Measurements from ENCODE around the gene GMPPA. TPM values are rescaled to one million over a fixed set of nuclear protein-coding genes. Genes with fewer than 3 reads are reported as not detected.

Gene GMPPA
- polyA plus RNA-seq, 2 of the 4 experiments (the other 2 are of a cell fraction), result 36.2 to 46.2 TPM

- TF ChIP-seq CBX2 (IDR thresholded peaks at IDR 0.05; ENCODE audit: borderline replicate concordance, low read depth) (no peak), JUN (IDR thresholded peaks at IDR 0.05) (no peak)
Measured at GRCh38 chr2:219493086-219493485, 5.6 kb upstream of the GMPPA start (continued).

GRCh38 chr2:219494952-219495530 is 3.6 kb upstream of the GMPPA start:
- no peak overlapping the region for H3K4me3 ChIP-seq
- H3K4me1 ChIP-seq, result peaks cover 21% of the 10 kb centered on the region; the same call in 2 of the 3 replicates
- 4% methylated on average over 10 of the region's 10 CpGs for WGBS (ENCODE audit: missing lambda C conversion rate)
- no peaks in the 10 kb centered on the region for H3K9me3 ChIP-seq
- H3K27ac ChIP-seq, result no peak overlapping the region
- FAIRE-seq (no peak), DNase-seq (ENCODE audit: low read depth in 1 of 2, low spot score in 1 of 2) (no peak), ATAC-seq (no peak)
- CTCF ChIA-PET, result interaction anchor here (0.7 to 89.4 kb wide), 11 partner anchors 11 to 470 kb away, joined by 3 to 3291 read pairs (median 5); partner anchors contain the start of genes ASIC4, CHPF, GMPPA and SPEG
- POLR2A ChIA-PET, result no interaction called here
- no peak for TF ChIP-seq POLR2A (IDR thresholded peaks at IDR 0.05; ENCODE audit: low read length)
- TF ChIP-seq ZNF302 (CRISPR knock-in tag; IDR thresholded peaks at IDR 0.05), result no peak
- TF ChIP-seq TFCP2L1 (CRISPR knock-in tag; IDR thresholded peaks at IDR 0.05), result no peak
- TF ChIP-seq FOSL2 (IDR thresholded peaks at IDR 0.05), result no peak
- TF ChIP-seq FOSL2 (CRISPR knock-in tag; IDR thresholded peaks at IDR 0.05), result no peak
- no peak for TF ChIP-seq PBX3 (IDR thresholded peaks at IDR 0.05)
- TF ChIP-seq RCOR1 (IDR thresholded peaks at IDR 0.05; ENCODE audit: low read depth, low read length), result no peak
- no peak for TF ChIP-seq FOXS1 (CRISPR knock-in tag; IDR thresholded peaks at IDR 0.05)
- TF ChIP-seq MAZ (IDR thresholded peaks at IDR 0.05; ENCODE audit: borderline replicate concordance, low read depth, low read length), result no peak
- TF ChIP-seq POLR2AphosphoS2 (conservative IDR thresholded peaks at IDR 0.05; ENCODE audit: low read length), result no peak
- TF ChIP-seq JUN (IDR thresholded peaks at IDR 0.05), result no peak
- H3K4me2 ChIP-seq, result peak overlapping the region; percentile 19; the same call in 1 of the 3 replicates

- H3K4me1 ChIP-seq, result peaks cover 22% of the 10 kb centered on the region; the same call in 2 of the 3 replicates
- DNase-seq (ENCODE audit: low read depth in 1 of 2, low spot score in 1 of 2) (peak; percentile 78 to 82), ATAC-seq (peak in 1 of 2 experiments; percentile 42; a peak in 3 of 6 replicates), FAIRE-seq (no peak)
- H3K4me3 ChIP-seq, result no peak overlapping the region
- ChIA-PET POLR2A (interaction anchor here (0.6 kb wide), 1 partner anchor 103 kb away, joined by 3 read pairs; no protein-coding TSS in a partner anchor), CTCF (interaction anchor here (0.6 to 89.4 kb wide), 12 partner anchors 11 to 1024 kb away, joined by 3 to 3291 read pairs (median 4); partner anchors contain the start of genes ASIC4, CHPF, GMPPA and SPEG)
- no peaks in the 10 kb centered on the region for H3K9me3 ChIP-seq
- H3K4me2 ChIP-seq, result peak overlapping the region; percentile 19; the same call in 1 of the 3 replicates
- WGBS (ENCODE audit: missing lambda C conversion rate), result 66% methylated on average over 11 of the region's 14 CpGs
- peak overlapping the region in 1 of 2 experiments; percentile 54; a peak in 1 of 6 replicates for H3K27ac ChIP-seq
- TF ChIP-seq MAX (IDR thresholded peaks at IDR 0.05) (peak; percentile 44; the same call in 1 of the 2 replicates), MYC (IDR thresholded peaks at IDR 0.05; ENCODE audit: borderline replicate concordance, low read length) (no peak), EHMT2 (IDR thresholded peaks at IDR 0.05; ENCODE audit: low read depth) (no peak), ELK1 (IDR thresholded peaks at IDR 0.05; ENCODE audit: low read depth, low read length) (no peak), SMC3 (IDR thresholded peaks at IDR 0.05) (peak; percentile 59; the same call in 2 of the 3 replicates), REST (IDR thresholded peaks at IDR 0.05) (peak; percentile 53; the same call in 1 of the 2 replicates), NFE2L2 (conservative IDR thresholded peaks at IDR 0.05; ENCODE audit: low read length) (no peak), ESRRA (IDR thresholded peaks at IDR 0.05; ENCODE audit: borderline replicate concordance, low read length) (no peak), CBX8 (IDR thresholded peaks at IDR 0.05) (no peak), HOXB5 (CRISPR knock-in tag; IDR thresholded peaks at IDR 0.05) (no peak), TP53 (CRISPR knock-in tag; IDR thresholded peaks at IDR 0.05) (no peak), PHF8 (IDR thresholded peaks at IDR 0.05; ENCODE audit: borderline replicate concordance, low read depth) (no peak), EHF (CRISPR knock-in tag; IDR thresholded peaks at IDR 0.05) (no peak), SREBF2 (IDR thresholded peaks at IDR 0.05) (no peak), POLR2AphosphoS2 (conservative IDR thresholded peaks at IDR 0.05; ENCODE audit: low read length) (no peak), FOXS1 (CRISPR knock-in tag; IDR thresholded peaks at IDR 0.05) (no peak), RAD21 (conservative IDR thresholded peaks at IDR 0.05 in 1 of 2, IDR thresholded peaks at IDR 0.05 in 1 of 2) (peak; percentile 32 to 39; a peak in 2 of 5 replicates), USF2 (IDR thresholded peaks at IDR 0.05) (peak; percentile 82), MAZ (IDR thresholded peaks at IDR 0.05; ENCODE audit: borderline replicate concordance, low read depth, low read length) (no peak)
Measured at GRCh38 chr2:219495531-219496122, 3.1 kb upstream of the GMPPA start.

All from A549 (cell line).